ENCODE data around the gene ANKRD13D.
A peak's percentile ranks its signal among the peaks of the same experiment; 100 is the strongest.

Gene ANKRD13D

GRCh38 chr11:67332081-67332691, 43.1 kb downstream of the ANKRD13D start:
- DNase-seq: no peak

GRCh38 chr11:67337257-67337656, 48.2 kb downstream of the ANKRD13D start:
- DNase-seq: no peak

- DNase-seq: no peak
Measured at GRCh38 chr11:67344264-67344663, 55.2 kb downstream of the ANKRD13D start.

- no peak for DNase-seq
Measured at GRCh38 chr11:67345247-67345919, 56.3 kb downstream of the ANKRD13D start.

GRCh38 chr11:67345920-67346819, 57.1 kb downstream of the ANKRD13D start:
- peak; percentile 47 for DNase-seq

- DNase-seq: no peak
Measured at GRCh38 chr11:67347964-67348749, 59.1 kb downstream of the ANKRD13D start.

- no peak for DNase-seq
Measured at GRCh38 chr11:67349036-67349435, 59.9 kb downstream of the ANKRD13D start.

GRCh38 chr11:67349457-67349856, 60.4 kb downstream of the ANKRD13D start:
- DNase-seq: no peak

- DNase-seq: no peak
Measured at GRCh38 chr11:67349928-67350465, 60.9 kb downstream of the ANKRD13D start.

GRCh38 chr11:67351275-67352005, 62.3 kb downstream of the ANKRD13D start:
- DNase-seq: peak; percentile 74
